Kidney (tissue), 14 donors: Measurements from ENCODE around the gene STK11. TPM values are rescaled to one million over a fixed set of nuclear protein-coding genes. Genes with fewer than 3 reads are reported as not detected.

ENCODE experiments used
- DNase-seq, 5 donors: peaks; one replicate each; pipeline ENCODE4 v3.0.0-alpha.2; 2013 to 2020
- FAIRE-seq: peaks from 2 replicates; lab custom pipeline; 2012; peaks lifted over from hg19 to GRCh38; lab: Jason Lieb, UNC
- H3K27ac ChIP-seq, 2 donors: one replicate each; pipeline ENCODE4 v1.7.0; 2013; ENCODE audit warnings: low read depth in 2 of 2, low read length in 2 of 2, inconsistent platforms in 1 of 2
- H3K27me3 ChIP-seq: one replicate; pipeline ENCODE4 v1.7.1; 2013; ENCODE audit warnings: low read length, inconsistent platforms; ENCODE audit not compliant: control insufficient read depth, insufficient read depth
- H3K36me3 ChIP-seq, 3 donors: one replicate each; pipeline versions ENCODE4 v1.7.0 to v1.7.1; 2013; ENCODE audit warnings: low read length in 3 of 3, control low read depth in 1 of 3, inconsistent platforms in 1 of 3; ENCODE audit not compliant: insufficient read depth in 3 of 3, control insufficient read depth in 2 of 3
- H3K4me1 ChIP-seq, 3 donors: one replicate each; pipeline versions ENCODE4 v1.7.0 to v1.7.1; 2013; ENCODE audit warnings: low read length in 3 of 3, inconsistent platforms in 1 of 3, low read depth in 1 of 3; ENCODE audit not compliant: control insufficient read depth in 2 of 3, insufficient read depth in 2 of 3
- H3K4me3 ChIP-seq, 3 donors: one replicate each; pipeline versions ENCODE4 v1.7.0 to v1.8.1; 2013; ENCODE audit warnings: low read length in 3 of 3, control low read depth in 1 of 3, inconsistent platforms in 1 of 3
- H3K9ac ChIP-seq, 3 donors: one replicate each; pipeline versions ENCODE4 v1.7.0 to v1.7.1; 2013; ENCODE audit warnings: low read length in 3 of 3, control low read depth in 1 of 3, inconsistent platforms in 1 of 3
- H3K9me3 ChIP-seq, 3 donors: one replicate each; pipeline versions ENCODE4 v1.7.0 to v1.7.1; 2013; ENCODE audit warnings: low read length in 3 of 3, control low read depth in 1 of 3, inconsistent platforms in 1 of 3; ENCODE audit not compliant: control insufficient read depth in 2 of 3, insufficient read depth in 1 of 3
- CTCF ChIP-seq: IDR thresholded peaks from 3 replicates; pipeline ENCODE4 v1.5.1; 2012; ENCODE audit warnings: mild to moderate bottlenecking, moderate library complexity, borderline replicate concordance; ENCODE audit not compliant: insufficient read depth; ENCODE audit errors: extremely low read depth
- intact Hi-C: fragments of 100-400 bp; cut with DNase I; formaldehyde crosslinking; loops from one replicate; pipeline ENCODE4 v1.11.1; 2022
- polyA plus RNA-seq: library from polyadenylated mRNA; stranded (reverse); fragments of 350-450 nt; fragmentation: Illumina TruSeq; extraction: RNeasy Lipid Tissue Mini Kit (QIAGEN cat#74804); gene quantifications from one replicate; pipeline ENCODE4 v1.2.3, GENCODE V29; 2014; ENCODE audit warnings: low read depth, low replicate concordance; ENCODE audit not compliant: insufficient read depth
- total RNA-seq: library from RNA; stranded (reverse); fragmentation: NEBNext Ultra II Directional; extraction: Animal tissue kit (Norgen Biotek cat#: 25700); gene quantifications from one replicate; pipeline ENCODE4 v1.2.1, GENCODE V29; 2021
- donor health status: control.
- donor health status: control.
- donor health status: control.
- donor health status: control.
- donor health status: control.
- donor health status: DM: yes; HTN: yes; CAD: no.
- donor health status: Normal renal cell carcinoma (clear cell type).

Gene STK11
- total and polyA plus RNA-seq, 2 donors from 2014 or later, result 40.7 to 57.7 TPM

GRCh38 chr19:1230783-1231489 is 25.4 kb downstream of the STK11 start:
- Histone ChIP-seq H3K27ac (no peak overlapping the region), H3K4me1 (peaks cover 0 to 9% (median 0%) of the 10 kb centered on the region in 3 donors), H3K4me3 (no peak overlapping the region), H3K9me3 (no peaks in the 10 kb centered on the region), H3K9ac (no peak overlapping the region), H3K27me3 (no peaks in the 10 kb centered on the region), H3K36me3 (no peaks in the 10 kb centered on the region)
- intact Hi-C loops, result no loop called here
- DNase-seq, result peak in 3 of 5 donors; percentile 26 to 71 (median 51)
- FAIRE-seq, result no peak
- TF ChIP-seq CTCF, result no peak

- no peak for FAIRE-seq
- TF ChIP-seq CTCF, result no peak
- DNase-seq, result no peak
These were observed 26.4 kb downstream of the STK11 start for GRCh38 chr19:1231729-1232637.

GRCh38 chr19:1232652-1233072 is 27.1 kb downstream of the STK11 start:
- Histone ChIP-seq H3K27ac (peak overlapping the region in 1 of 2 donors; percentile 71), H3K4me3 (no peak overlapping the region), H3K27me3 (no peaks in the 10 kb centered on the region), H3K9ac (peak overlapping the region in 1 of 3 donors; percentile 15), H3K36me3 (no peaks in the 10 kb centered on the region), H3K4me1 (peaks cover 0 to 12% (median 0%) of the 10 kb centered on the region in 3 donors), H3K9me3 (no peaks in the 10 kb centered on the region)
- intact Hi-C loops, result no loop called here
- TF ChIP-seq CTCF, result no peak
- peak in 1 of 5 donors; percentile 45 for DNase-seq
- no peak for FAIRE-seq

More at GRCh38 chr19:1231729-1232637, 26.4 kb downstream of the STK11 start:
- intact Hi-C loops, result no loop called here
- H3K4me1 ChIP-seq, result peaks cover 0 to 12% (median 0%) of the 10 kb centered on the region in 3 donors
- no peaks in the 10 kb centered on the region for H3K27me3 ChIP-seq
- no peaks in the 10 kb centered on the region for H3K9me3 ChIP-seq
- peak overlapping the region in 1 of 2 donors; percentile 71 for H3K27ac ChIP-seq
- H3K36me3 ChIP-seq, result no peaks in the 10 kb centered on the region
- peak overlapping the region in 1 of 3 donors; percentile 34 for H3K9ac ChIP-seq
- H3K4me3 ChIP-seq, result no peak overlapping the region
